Esophagus muscularis mucosa (tissue), 4 donors: ENCODE results near the gene CAMTA1. TPM values are rescaled to one million over a fixed set of nuclear protein-coding genes. Genes with fewer than 3 reads are reported as not detected.

Experiments used
- DNase-seq: peaks from one replicate; pipeline ENCODE4 v3.0.0-alpha.2; 2017; ENCODE audit errors: extremely low spot score
- H3K27ac ChIP-seq, 4 donors: fragments of 200-600 bp; sonication (generic); replicated peaks in 1 of 4; 1 replicate in 3 of 4; 2 replicates in 1 of 4; pipeline ENCODE4 v1.5.1; 2016 to 2019; ENCODE audit warnings: mild to moderate bottlenecking in 1 of 4
- H3K27me3 ChIP-seq, 4 donors: fragments of 200-600 bp; sonication (generic); one replicate each; pipeline versions ENCODE4 v1.5.1 to v1.6.0; 2016 to 2019
- H3K36me3 ChIP-seq, 4 donors: fragments of 200-600 bp; sonication (generic); one replicate each; pipeline ENCODE4 v1.5.1; 2016 to 2019
- H3K4me1 ChIP-seq, 4 donors: fragments of 200-600 bp; sonication (generic); one replicate each; pipeline ENCODE4 v1.5.1; 2016 to 2019
- H3K4me3 ChIP-seq, 4 donors: fragments of 200-600 bp; sonication (generic); 1 replicate in 2 of 4; 2 replicates in 2 of 4; pipeline ENCODE4 v1.5.1; 2016 to 2019; ENCODE audit warnings: mild to moderate bottlenecking in 4 of 4, moderate library complexity in 1 of 4
- H3K9me3 ChIP-seq, 4 donors: fragments of 200-600 bp; sonication (generic); 1 replicate in 3 of 4; 2 replicates in 1 of 4; pipeline ENCODE4 v1.5.1; 2016 to 2019
- CTCF ChIP-seq, 3 experiments: fragments of 200-600 bp in 2 of 3; fragments of 450-650 bp in 1 of 3; sonication (generic) in 2 of 3; IDR thresholded peaks; one replicate each; pipeline ENCODE4 v1.5.1; 2017 to 2019; ENCODE audit warnings: antibody characterized with exemption in 3 of 3, mild to moderate bottlenecking in 2 of 3, moderate library complexity in 1 of 3
- EP300 ChIP-seq: sonication (generic); formaldehyde crosslinking; IDR thresholded peaks from one replicate; pipeline ENCODE4 v1.6.1; 2017; ENCODE audit warnings: antibody characterized with exemption
- POLR2A ChIP-seq: fragments of 450-650 bp; IDR thresholded peaks from one replicate; pipeline ENCODE4 v1.6.1; 2017; ENCODE audit warnings: antibody characterized with exemption, moderate library complexity, mild to moderate bottlenecking, low read depth
- POLR2AphosphoS5 ChIP-seq, 2 donors: sonication (generic); formaldehyde crosslinking; IDR thresholded peaks; one replicate each; pipeline ENCODE4 v1.6.1; 2017; ENCODE audit warnings: antibody characterized with exemption in 2 of 2
- WGBS: methylation state at CpG from one replicate; pipeline ENCODE4 v1.1.5; 2018; 5-methylcytosine and 5-hydroxymethylcytosine counted together
- intact Hi-C: fragments of 100-400 bp; cut with DNase I; formaldehyde crosslinking; loops from one replicate; pipeline ENCODE4 v1.15.1; 2023
- total RNA-seq, 4 donors: library from RNA; depleted of rRNA; stranded (reverse); fragments of >200 nt; gene quantifications; one replicate each; pipeline versions ENCODE4 v1.1.0 to v1.2.1, GENCODE V29; 2016

CAMTA1 gene
- total RNA-seq, 4 donors from 2014 or later: 109 to 226 (median 139) TPM

DNA sequence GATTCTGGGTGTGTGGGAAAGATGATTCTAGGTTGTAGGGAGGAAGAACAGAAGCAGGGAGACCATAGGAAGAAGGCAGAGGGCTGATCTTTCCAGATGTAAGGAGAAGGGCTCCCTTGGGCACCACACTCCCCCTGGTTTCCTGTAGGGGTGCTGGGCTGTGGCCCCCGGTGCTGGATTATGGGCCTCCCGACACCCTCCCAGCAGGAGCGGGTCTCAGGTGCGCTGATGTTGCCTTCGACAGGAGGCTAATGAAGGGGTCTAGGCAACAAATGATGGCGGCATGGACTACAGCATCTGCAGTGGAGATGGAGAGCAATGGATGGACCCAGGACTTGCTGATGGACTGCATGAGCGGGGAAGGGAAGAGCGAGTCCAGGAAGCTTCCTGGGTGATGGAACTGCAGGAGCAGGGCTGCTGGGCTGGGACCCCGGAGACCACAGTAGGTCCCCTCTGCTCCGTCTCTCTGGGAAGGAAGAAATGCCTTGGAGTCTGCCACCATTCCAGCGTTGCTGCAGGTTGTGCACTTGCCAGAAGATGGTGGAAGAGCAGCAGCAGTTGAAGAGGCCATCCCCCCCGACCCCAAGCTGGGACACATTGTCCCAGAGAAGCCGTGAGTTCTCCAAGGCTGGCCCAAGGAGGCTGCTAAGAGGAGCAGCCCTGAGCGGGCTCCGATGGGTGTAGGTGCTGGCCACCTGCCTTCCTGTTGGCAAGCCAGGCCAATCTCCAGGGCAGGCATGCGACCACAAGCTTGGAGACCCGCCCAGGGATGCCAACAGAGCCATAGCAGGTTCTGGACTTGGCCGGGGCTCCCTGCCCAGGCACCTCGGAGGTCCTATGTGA, 890.4 kb downstream of the CAMTA1 start:
- no peaks in the 10 kb centered on the region for H3K36me3 ChIP-seq
- 92% methylated on average over 12 of the region's 19 CpGs for WGBS
- intact Hi-C loops: no loop called here
- H3K27ac ChIP-seq: no peak overlapping the region
- no peak overlapping the region for H3K4me3 ChIP-seq
- no peak for TF ChIP-seq POLR2AphosphoS5 (IDR thresholded peaks at IDR 0.05)
- no peaks in the 10 kb centered on the region for H3K27me3 ChIP-seq
- H3K9me3 ChIP-seq: no peaks in the 10 kb centered on the region
- no peak for DNase-seq
- peaks cover 6 to 13% (median 11%) of the 10 kb centered on the region in 4 donors for H3K4me1 ChIP-seq

- WGBS: 96% methylated on average over 8 of the region's 15 CpGs
- Histone ChIP-seq H3K27ac (no peak overlapping the region), H3K9me3 (no peaks in the 10 kb centered on the region), H3K4me3 (no peak overlapping the region), H3K4me1 (peaks cover 11 to 18% (median 17%) of the 10 kb centered on the region in 4 donors), H3K27me3 (no peaks in the 10 kb centered on the region), H3K36me3 (no peaks in the 10 kb centered on the region)
- intact Hi-C loops: no loop called here
- DNase-seq: no peak
- no peak for TF ChIP-seq POLR2A
- no peak for TF ChIP-seq POLR2AphosphoS5 (IDR thresholded peaks at IDR 0.05)
- no peak for TF ChIP-seq CTCF (IDR thresholded peaks at IDR 0.05)
- TF ChIP-seq EP300: no peak
Measured at GRCh38 chr1:7676274-7676945, 891.2 kb downstream of the CAMTA1 start.

DNA sequence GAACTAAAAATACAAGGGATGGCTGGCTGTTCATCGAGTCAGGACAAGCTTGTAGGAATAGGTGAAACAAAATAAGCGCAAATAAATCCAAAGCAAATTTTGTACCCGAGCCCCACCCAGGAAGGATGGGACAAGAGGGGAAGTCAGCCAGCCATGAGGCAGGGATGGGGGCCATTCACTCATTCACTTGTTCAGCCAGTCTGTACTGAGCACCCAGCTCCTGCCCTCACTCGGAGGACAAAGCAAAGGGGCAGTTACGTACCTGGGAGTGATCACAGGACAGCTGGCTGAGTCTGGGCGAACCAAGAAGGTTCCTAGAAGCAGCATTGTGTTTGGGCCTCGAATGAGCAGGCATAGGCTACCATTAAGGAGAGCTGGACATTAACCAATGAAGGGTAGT, 891.9 kb downstream of the CAMTA1 start:
- no peaks in the 10 kb centered on the region for H3K9me3 ChIP-seq
- DNase-seq: no peak
- H3K4me1 ChIP-seq: peaks cover 11 to 18% (median 17%) of the 10 kb centered on the region in 4 donors
- H3K36me3 ChIP-seq: no peaks in the 10 kb centered on the region
- H3K27me3 ChIP-seq: no peaks in the 10 kb centered on the region
- no peak overlapping the region for H3K4me3 ChIP-seq
- intact Hi-C loops: no loop called here
- 80% methylated on average over 5 of the region's 7 CpGs for WGBS
- TF ChIP-seq EP300 (no peak), POLR2A (no peak), CTCF (IDR thresholded peaks at IDR 0.05) (no peak), POLR2AphosphoS5 (IDR thresholded peaks at IDR 0.05) (no peak)
- no peak overlapping the region for H3K27ac ChIP-seq

GRCh38 chr1:7677815-7678214, 892.6 kb downstream of the CAMTA1 start:
- Histone ChIP-seq H3K27me3 (no peaks in the 10 kb centered on the region), H3K9me3 (no peaks in the 10 kb centered on the region), H3K4me1 (peaks cover 11 to 18% (median 17%) of the 10 kb centered on the region in 4 donors), H3K4me3 (no peak overlapping the region), H3K36me3 (no peaks in the 10 kb centered on the region), H3K27ac (no peak overlapping the region)
- TF ChIP-seq CTCF (IDR thresholded peaks at IDR 0.05) (no peak), POLR2AphosphoS5 (IDR thresholded peaks at IDR 0.05) (no peak), POLR2A (no peak), EP300 (no peak)
- intact Hi-C loops: no loop called here
- no peak for DNase-seq
- 82% methylated on average over 7 of the region's 10 CpGs for whole genome bisulfite sequencing

GRCh38 chr1:7678491-7679158, 893.4 kb downstream of the CAMTA1 start:
- Histone ChIP-seq H3K4me1 (peaks cover 11 to 18% (median 17%) of the 10 kb centered on the region in 4 donors), H3K36me3 (no peaks in the 10 kb centered on the region), H3K4me3 (no peak overlapping the region), H3K27me3 (no peaks in the 10 kb centered on the region), H3K27ac (no peak overlapping the region), H3K9me3 (no peaks in the 10 kb centered on the region)
- 98% methylated on average over 5 of the region's 9 CpGs for WGBS
- intact Hi-C loops: no loop called here
- DNase-seq: no peak
- no peak for TF ChIP-seq EP300
- no peak for TF ChIP-seq POLR2AphosphoS5 (IDR thresholded peaks at IDR 0.05)
- no peak for TF ChIP-seq POLR2A
- no peak for TF ChIP-seq CTCF (IDR thresholded peaks at IDR 0.05)
